ENCODE results near the gene FADS2.

GRCh38 chr11:61840371-61840770 is 12.3 kb downstream of the FADS2 start:
- TF ChIP-seq ETV6 (CRISPR knock-in tag; IDR thresholded peaks at IDR 0.05) (no peak), NR2C2 (CRISPR knock-in tag; IDR thresholded peaks at IDR 0.05) (no peak), PRDM15 (CRISPR knock-in tag; IDR thresholded peaks at IDR 0.05) (no peak)

All from WTC11 (cell line).